Germinal center (tissue), 1 donor: ENCODE data around the gene TMEM238.
"Not testable (repeated sequence)": the region's sequence is repeated elsewhere in the genome, so short reads cannot be mapped to it uniquely, and the experiment has no call there.

Experiments
- DNase-seq: peaks from one replicate; pipeline ENCODE4 v3.0.0; 2012; ENCODE audit warnings: mixed read lengths, low spot score

Gene TMEM238

GRCh38 chr19:55401390-55401789 is 17.3 kb upstream of the TMEM238 start:
- DNase-seq, result not testable (repeated sequence)

DNA sequence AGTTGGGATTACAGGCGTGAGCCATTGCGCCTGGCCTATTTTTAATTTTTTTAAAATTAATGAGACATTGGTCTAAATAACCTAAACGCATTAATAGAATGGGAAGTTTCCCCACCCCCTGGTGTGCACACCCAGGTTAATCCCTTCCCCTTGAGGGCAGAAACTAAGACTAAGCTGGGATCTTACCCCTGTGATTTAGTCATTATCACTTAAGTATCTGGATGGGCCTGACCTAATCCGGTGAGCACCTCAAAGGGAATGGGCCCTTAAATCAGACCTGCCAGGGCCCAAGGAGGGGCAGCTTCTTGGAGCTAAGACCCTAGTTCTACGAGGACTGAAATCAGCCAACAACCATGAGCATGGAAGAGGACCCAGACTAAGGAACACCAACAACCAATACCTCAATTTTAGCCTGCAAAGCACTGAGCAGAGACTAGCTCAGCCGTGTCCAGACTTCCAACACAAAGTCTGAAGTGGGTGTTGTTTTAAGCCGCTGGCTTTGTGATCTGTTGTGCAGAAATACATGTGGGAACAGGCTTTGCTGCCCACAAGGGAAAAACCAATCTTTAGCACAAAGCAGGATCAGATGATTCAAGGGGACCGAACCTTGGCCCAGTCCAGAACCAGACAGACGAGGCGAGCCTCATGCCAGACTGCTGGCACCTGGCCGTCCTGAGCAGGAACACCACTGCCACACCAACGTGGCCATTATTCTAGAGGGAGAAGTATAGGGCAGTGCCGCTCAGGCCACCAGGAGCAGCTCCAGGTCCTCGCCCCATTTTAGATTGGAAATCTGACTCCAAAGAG is 16.4 kb upstream of the TMEM238 start:
- no peak for DNase-seq

DNA sequence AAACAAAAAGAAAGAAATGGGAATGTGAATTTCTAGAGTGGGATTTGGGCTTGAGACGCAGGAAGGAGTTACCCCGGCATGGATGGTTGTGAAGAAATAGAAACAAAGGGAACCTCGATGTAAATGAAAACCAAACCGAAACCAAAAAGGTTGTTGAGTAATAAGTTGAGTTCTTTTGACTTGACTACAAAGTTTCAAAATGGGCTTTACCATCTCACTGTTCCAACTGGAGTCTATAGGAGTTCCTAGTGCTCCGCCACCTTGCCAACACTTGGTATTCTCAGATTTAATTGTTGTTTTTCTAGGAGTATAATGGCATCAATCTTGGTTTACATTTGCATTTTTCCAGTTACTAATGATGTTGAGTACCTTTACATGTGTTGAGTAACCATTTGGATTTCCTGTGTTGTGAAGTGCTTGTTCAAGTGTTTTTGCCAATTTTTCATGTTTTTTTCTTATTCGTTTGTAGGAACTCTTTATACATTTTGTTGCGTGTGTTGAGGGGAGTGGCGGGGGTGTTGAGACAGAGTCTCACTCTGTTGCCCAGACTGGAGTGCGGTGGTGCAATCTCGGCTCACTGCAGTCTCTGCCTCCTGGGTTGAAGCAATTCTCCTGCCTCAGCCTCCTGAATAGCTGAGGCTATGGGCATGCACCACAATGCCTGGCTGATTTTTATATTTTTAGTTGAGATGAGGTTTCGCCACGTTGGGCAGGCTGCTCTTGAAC is 14.3 kb upstream of the TMEM238 start:
- DNase-seq, result no peak

- no peak for DNase-seq
Measured at GRCh38 chr19:55392820-55393761, 9.0 kb upstream of the TMEM238 start.

GRCh38 chr19:55391702-55392615 is 7.9 kb upstream of the TMEM238 start:
- no peak for DNase-seq

DNA sequence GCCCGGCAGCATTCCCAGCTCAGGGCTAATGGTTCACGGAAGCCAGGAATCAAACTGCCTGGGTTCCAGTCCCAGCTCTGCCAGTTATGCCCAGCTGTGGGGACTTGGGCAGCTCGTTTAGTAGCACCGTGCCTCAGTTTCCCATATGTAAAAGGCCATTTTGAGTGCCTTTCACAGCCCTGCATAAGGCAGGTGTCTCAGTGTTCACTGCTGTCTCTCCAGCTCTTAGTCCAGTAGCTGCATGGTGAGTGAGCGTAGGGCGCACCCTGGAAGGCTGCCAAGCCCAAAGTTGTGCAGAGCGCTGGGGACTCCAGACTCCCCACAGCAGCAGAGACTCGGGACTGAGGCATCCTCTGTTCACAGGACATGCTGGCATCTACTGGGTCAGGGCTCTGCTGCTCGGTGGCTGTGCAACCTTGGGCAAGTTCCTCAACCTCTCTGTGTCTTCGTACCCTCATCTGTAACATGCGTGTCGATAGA is 7.1 kb upstream of the TMEM238 start:
- no peak for DNase-seq

DNA sequence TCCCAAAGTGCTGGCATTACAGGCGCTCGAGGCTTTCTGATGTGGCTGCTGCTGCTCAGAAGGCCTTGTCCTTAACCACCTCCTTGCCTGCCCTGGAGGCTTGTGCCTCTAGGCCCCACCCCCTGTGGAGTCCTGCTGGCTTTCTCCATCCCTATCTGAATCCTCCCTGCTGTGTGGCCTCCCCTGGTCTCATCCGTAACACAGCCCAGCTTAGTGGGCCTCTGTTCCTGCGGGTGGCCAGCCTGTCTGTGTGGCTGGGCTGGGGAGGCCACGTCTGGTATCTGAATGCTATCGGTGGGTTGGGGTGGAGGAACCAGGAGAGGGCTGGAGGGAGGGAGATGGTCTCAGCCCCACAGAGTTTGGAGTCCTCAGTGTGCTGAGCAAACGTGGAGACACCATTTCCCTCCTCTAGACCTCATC is 6.4 kb upstream of the TMEM238 start:
- DNase-seq, result no peak

DNA sequence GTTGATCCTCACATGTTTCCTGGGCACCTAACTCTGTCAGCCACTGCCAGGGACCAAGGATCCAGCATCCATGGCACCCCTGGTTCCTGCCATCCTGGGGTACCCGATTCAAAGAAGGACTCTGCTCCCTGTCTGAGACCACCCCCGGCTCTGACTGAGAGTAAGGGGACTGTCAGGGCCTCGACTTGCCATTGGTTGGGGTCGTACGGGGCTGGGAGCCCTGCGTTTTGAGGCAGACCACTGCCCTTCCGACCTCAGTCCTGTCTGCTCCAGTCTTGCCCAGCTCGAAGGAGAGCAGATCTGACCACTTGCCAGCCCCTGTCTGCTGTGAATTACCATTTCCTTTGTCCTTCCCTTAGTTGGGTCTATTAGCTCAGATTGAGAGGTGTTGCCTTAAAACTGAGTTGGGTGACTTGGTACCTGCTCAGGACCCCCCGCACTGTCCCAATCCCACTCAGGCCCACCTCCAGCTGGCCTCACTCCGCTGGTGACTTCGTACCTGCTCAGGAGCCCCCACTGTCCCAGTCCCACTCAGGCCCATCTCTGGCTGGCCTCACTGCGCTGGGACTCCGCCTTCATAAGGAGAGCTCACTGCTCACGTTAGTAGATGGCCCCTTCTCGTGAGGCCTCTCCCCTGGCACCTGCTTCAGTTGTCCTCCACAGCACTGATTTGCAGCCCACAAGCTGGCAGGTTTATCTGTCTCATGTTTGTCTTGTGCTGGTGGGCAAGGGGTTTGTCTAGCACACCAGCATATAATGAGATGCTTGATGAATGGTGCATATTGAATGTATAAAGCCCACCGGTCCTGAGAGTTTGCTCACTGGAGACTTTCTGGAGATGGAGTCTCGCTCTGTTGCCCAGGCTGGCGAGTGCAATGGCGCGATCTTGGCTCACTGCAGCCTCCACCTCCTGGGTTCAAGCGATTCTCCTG is 5.6 kb upstream of the TMEM238 start:
- DNase-seq, result no peak

DNA sequence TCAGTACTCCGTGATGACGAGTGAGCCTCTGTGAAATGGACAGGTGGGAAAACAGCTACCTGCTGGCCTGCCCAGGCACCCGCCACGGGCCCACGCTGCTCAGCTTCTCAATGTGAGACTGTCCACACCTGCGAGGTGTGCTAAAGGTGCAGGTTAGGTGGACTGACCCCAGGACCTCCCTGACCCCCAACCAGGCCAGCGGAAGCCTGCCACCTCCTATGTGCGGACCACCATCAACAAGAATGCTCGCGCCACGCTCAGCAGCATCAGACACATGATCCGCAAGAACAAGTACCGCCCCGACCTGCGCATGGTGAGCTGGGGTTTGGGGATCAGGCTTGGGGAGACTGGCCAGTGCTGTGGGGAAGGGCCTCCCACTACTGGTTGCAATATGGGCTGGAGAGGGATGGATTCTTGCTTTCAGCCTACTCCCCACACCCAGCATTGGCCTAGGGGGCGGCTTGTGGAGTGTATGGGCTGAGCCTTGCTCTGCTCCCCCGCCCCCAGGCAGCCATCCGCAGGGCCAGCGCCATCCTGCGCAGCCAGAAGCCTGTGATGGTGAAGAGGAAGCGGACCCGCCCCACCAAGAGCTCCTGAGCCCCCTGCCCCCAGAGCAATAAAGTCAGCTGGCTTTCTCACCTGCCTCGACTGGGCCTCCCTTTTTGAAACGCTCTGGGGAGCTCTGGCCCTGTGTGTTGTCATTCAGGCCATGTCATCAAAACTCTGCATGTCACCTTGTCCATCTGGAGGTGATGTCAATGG is 3.8 kb upstream of the TMEM238 start:
- DNase-seq, result no peak

- no peak for DNase-seq
Measured at GRCh38 chr19:55386493-55386971, 2.4 kb upstream of the TMEM238 start.

DNA sequence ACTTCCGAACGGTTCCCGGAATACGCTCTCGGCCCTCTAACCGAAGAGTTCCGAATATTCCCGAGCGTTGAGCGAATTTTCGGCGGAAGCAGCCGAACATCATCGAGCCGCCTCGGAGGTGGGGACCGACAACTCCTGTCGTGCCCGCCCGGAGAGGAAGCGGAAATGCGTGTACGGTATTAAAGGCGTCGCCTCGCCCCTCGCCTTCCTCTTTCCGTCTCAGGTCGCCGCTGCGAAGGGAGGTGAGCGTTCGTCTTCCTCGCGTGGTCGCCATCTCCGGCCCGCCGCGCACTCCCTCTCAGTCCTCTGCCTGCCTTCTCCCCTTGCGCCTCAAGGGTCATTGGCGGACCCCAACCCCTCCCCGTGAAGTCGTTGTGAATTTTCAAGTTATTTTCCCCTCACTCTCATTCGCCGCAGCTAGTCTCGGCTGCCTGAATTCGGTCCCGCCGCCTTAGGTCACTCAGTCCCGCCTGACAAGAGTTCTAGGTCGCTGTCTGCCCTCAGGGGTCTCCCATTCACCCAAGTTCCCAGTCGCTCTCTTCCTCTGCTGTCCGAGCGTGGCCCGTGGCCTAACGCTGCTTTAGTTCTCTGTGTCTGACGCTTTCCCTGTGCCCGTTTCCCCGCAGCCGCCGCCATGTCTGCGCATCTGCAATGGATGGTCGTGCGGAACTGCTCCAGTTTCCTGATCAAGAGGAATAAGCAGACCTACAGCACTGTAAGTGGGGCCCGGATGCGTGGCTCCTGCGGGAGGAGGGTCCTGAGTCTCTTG is 1.8 kb upstream of the TMEM238 start, which contains the start of gene RPL28:
TSS of gene RPL28 (plus strand) at position 209 of the 769 bp plus-strand sequence. CDS start at position 635, 426 bp downstream.
- DNase-seq, result peak; percentile 93

DNA sequence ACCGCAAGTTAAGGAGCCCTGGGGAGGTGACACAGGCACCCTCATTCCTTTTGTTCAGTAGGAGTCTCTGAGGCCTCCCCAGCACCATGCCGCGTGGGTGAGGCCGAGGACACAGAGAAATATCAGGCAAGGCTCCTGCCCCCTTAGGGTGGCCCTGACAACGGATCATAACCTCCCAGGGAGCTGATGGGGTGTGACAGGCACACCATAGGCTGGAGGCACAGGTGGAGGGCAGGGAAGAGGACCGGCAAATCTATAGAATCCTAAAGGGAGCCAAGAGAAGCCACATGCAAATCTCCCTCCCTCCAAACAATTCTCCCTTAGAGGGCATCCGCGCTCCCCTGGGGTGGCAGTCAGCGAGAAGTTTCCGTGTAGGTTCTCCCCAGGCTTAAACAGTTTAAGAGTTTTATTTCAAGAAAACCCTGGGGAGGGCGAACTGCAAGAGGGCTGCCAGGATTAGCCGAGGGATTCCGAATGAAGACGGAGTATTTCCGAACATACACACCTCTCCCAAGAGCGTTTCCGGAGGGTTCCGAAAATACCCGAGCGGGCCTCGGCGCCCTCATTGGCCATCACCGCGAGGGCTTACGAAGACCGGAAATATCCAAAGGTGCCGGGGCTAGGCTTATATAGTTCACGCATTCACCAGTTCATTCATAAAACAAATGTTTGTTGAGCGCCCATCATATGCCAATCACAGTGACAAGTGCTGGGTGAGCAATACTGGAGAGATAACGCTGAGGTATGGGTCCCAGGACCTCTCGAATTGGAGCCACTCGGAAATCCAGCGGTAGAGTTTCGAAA is 1.0 kb upstream of the TMEM238 start:
- peak; percentile 86 for DNase-seq

GRCh38 chr19:55383279-55384130 is 587 bp downstream of the TMEM238 start:
- DNase-seq, result peak; percentile 67

DNA sequence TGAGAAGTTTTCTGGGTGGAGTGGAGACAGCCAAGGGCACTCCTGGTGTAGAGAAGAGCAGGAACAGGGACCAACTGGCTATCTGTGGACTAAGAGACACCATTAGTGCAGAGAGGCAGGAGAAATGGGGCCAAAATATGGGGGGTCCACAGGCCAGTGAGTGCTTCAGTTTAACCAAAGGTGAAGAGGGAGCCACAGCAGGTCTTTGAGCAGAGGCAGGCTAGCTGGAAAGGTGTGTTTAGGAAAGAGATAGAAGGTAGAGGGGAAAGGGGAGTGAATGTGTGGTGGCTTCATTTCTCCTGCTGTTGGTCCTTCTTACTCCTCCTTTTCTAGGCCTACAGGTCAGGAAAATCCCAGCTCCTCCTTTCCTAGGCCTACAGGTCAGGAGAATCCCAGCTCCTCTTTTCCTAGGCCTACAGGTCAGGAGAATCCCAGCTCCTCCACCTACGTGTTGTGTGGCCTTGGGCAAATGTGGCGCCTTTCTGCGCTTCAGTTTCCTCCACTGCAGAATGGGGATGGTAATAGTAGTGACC is 1.5 kb downstream of the TMEM238 start:
- no peak for DNase-seq

DNA sequence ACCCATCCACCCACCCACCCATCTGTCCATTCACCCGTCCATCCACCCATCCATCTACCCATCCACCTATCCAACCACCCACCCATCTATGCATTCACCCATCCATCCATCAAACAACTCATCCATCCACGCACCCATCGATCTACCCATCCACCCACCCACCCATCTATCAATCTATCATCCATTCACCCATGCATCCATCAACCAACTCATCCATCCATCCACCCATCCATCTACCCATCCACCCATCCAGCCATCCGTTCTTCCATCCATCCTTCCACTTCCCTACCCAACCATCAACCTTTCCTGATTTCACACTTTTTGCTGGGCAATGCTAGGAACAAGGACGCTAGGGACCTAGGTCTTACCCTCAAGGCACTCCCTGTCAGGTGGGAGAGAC is 2.1 kb downstream of the TMEM238 start:
- no peak for DNase-seq

GRCh38 chr19:55379174-55379573 is 4.9 kb downstream of the TMEM238 start:
- DNase-seq, result no peak
